OCI-LY3 (cell line): ENCODE measurements around the gene PSKH1.

Experiments used
- CTCF ChIP-seq: fragments of 200-600, 300-600 bp; sonication (generic); IDR thresholded peaks from 2 replicates; pipeline ENCODE4 v1.5.1; 2014; ENCODE audit warnings: antibody characterized with exemption, low read length, low read depth
- EZH2phosphoT487 ChIP-seq: fragments of 200-600 bp; shearing (Covaris generic); IDR thresholded peaks from 2 replicates; pipeline ENCODE4 v1.6.1; 2018; ENCODE audit warnings: antibody characterized with exemption, mixed run types, low read depth

- TF ChIP-seq CTCF: no peak
- TF ChIP-seq EZH2phosphoT487: no peak
Measured at GRCh38 chr16:67858500-67858899, 34.6 kb upstream of the PSKH1 start.
